GM06990 (cell line): Measurements from ENCODE around the gene CBL.

Experiments
- DNase-seq: peaks from one replicate; pipeline ENCODE4 v3.0.0-alpha.2; 2011; ENCODE audit not compliant: insufficient read length; ENCODE audit errors: extremely low read depth
- H3K27me3 ChIP-seq: replicated peaks from 2 replicates; pipeline ENCODE4 v1.6.0; 2011; ENCODE audit warnings: low read length; ENCODE audit not compliant: control insufficient read depth, insufficient read depth
- H3K36me3 ChIP-seq: 2 replicates; pipeline ENCODE4 v1.5.1; 2011; ENCODE audit warnings: low read length; ENCODE audit not compliant: control insufficient read depth, insufficient read depth
- H3K4me3 ChIP-seq: replicated peaks from 2 replicates; pipeline ENCODE4 v1.5.1; 2011; ENCODE audit warnings: low read depth, mild to moderate bottlenecking, control low read depth, low read length
- CTCF ChIP-seq: IDR thresholded peaks from 2 replicates; pipeline ENCODE4 v1.5.1; 2011; ENCODE audit warnings: low read length, control low read depth, mild to moderate bottlenecking, inconsistent platforms; ENCODE audit not compliant: insufficient read depth, poor library complexity, severe bottlenecking

CBL gene

DNA sequence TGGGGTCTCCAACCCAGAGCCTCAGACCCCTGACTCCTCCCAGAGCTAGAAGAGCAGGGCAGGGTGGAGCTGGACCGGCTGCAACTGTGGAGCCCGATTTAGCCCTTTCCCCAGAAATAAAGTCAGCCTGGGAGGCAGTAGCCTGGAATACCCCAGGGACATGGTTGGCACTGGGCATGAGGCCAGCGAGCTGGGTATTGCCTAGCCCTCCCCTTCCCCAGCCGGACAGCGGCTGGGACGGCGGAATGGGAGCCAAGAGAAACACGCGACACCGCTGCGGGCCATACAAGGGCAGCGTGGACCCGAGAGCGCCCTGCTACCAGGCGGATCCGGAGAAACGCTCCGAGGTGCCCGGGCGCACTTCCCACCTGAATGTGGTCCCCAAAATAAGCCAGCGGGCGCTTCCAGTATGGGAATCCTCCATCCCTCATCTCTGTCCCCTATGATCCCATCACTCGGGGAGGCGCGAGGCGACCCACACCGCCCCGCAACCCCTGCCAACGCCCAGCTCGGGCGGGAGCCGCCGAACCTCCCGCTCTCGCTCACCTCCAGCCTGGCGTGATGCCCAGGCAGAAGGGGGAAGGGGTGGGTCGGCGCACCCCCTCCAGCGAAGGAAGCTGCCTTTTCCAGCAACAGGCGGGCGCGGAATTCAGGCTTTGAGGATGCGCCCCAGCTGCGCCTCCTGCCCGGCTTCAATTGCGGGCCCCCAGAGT is 110.0 kb downstream of the CBL start:
- H3K4me3 ChIP-seq = peak overlapping the region; percentile 75
- peaks cover 2% of the 10 kb centered on the region for H3K36me3 ChIP-seq
- no peak for DNase-seq
- H3K27me3 ChIP-seq = no peaks in the 10 kb centered on the region
- TF ChIP-seq CTCF = no peak

DNA sequence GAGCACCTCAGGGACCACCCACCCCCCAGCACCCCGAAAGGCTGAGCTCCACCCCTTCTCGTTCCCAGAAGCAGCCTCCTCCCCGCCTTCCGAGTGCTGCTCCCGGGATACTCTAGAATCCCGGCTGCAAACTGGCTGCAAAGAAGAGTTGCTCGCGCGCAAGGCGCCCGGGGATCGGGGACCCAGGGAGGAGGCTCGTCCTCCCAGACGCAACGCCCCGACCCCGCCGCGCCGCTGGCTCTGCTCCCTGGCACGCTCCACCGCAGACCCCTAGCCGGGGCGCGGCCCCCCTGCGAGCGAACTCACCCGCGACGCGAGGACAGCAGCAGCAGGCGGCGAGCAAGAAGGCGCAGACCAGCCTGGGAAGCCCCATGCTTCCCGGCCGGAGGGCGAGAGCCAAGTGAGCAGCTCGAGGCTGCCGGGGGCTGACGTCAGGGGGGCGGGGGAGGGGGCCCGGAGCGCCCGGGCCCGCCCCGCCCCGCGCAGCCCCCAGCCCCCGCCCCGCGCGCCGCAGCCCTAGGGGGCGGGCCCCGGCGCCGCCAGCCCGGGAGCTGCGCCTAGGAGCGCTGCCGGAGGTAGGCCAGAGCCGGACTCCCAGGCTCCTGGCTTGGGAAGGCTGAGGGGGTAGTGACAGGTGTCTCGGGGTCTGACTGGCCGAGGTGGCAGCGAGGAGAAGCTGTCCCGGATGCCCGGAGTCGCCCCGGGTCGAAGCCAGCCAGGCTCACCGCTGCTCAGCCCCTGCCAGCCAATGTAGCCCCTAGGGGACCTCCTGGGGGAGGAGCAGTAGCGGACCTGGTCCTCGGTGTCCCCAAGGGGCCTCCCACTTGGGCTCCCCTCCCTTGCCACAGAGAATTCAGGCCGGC is 110.8 kb downstream of the CBL start, which contains the start of gene MCAM:
TSS of gene MCAM (minus strand) at position 402 of the 863 bp plus-strand sequence. CDS start at position 373, 29 bp downstream.
- DNase-seq = peak; percentile 58
- no peak for TF ChIP-seq CTCF
- Histone ChIP-seq H3K27me3 (no peaks in the 10 kb centered on the region), H3K4me3 (peak within 1 kb of the TSS; percentile 75), H3K36me3 (no peaks in the 10 kb centered on the region; the same call in none of the 2 replicates)

- no peak for TF ChIP-seq CTCF
- Histone ChIP-seq H3K27me3 (no peaks in the 10 kb centered on the region), H3K36me3 (no peaks in the 10 kb centered on the region), H3K4me3 (peak overlapping the region; percentile 44)
- DNase-seq = no peak
Observed at GRCh38 chr11:119317592-119318239, 111.6 kb downstream of the CBL start.

DNA sequence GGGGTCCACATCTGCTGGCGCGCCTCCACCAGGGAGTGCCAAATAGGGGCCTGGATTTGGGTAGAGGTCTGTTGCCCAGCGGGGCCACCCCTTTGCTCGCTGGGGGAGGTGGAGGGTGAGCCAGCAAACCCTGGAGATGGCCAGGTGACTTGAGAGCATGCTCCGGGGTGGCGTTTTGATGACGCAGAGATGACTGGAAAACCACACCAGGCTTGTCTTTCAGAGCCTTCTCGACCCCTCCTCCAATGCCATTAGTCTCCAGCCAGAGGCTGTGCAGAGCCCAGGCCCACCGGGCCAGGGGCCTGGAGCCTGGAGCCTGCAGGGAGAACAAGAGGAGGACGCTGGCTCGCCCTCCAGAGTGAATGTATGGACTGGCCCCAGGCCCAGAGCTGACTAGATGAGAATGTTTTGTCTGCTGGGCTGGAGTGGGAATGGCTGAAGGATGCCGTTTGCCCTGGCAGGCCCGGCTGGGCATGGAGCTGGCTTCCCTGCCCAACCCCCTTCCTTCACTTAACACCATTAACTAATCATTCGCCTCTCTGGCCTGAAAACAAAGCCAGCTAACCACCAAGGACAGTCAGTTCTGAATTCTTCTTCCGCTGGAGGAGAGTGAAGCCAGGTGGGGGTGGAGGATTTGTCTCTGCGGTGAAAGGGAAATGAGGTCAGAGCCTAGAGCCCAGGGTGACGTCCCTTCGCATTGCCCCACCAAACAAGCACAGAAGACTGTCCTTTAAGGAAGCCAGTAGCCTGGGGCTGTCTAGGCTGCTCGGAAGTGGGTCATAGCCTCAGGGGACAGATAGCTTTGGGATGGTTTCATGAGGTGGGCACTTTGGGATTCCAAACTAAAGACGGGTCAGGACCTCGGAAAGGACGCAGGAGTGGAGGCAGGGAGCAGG is 112.3 kb downstream of the CBL start:
- DNase-seq = peak; percentile 75
- TF ChIP-seq CTCF = no peak
- no peaks in the 10 kb centered on the region for H3K36me3 ChIP-seq
- no peaks in the 10 kb centered on the region for H3K27me3 ChIP-seq
- peak overlapping the region; percentile 60 for H3K4me3 ChIP-seq

- peak overlapping the region; percentile 60 for H3K4me3 ChIP-seq
- no peaks in the 10 kb centered on the region for H3K27me3 ChIP-seq
- DNase-seq = no peak
- TF ChIP-seq CTCF = no peak
- H3K36me3 ChIP-seq = no peaks in the 10 kb centered on the region
Observed at GRCh38 chr11:119319136-119319699, 113.1 kb downstream of the CBL start.
